HG03571 (cell line): ENCODE measurements around the gene AMOTL1.

Source experiments
- ATAC-seq: cut with Tn5 transposase; IDR thresholded peaks from one replicate; pipeline ENCODE4 v1.9.1; 2021; ENCODE audit not compliant: unreplicated experiment

The AMOTL1 gene

DNA sequence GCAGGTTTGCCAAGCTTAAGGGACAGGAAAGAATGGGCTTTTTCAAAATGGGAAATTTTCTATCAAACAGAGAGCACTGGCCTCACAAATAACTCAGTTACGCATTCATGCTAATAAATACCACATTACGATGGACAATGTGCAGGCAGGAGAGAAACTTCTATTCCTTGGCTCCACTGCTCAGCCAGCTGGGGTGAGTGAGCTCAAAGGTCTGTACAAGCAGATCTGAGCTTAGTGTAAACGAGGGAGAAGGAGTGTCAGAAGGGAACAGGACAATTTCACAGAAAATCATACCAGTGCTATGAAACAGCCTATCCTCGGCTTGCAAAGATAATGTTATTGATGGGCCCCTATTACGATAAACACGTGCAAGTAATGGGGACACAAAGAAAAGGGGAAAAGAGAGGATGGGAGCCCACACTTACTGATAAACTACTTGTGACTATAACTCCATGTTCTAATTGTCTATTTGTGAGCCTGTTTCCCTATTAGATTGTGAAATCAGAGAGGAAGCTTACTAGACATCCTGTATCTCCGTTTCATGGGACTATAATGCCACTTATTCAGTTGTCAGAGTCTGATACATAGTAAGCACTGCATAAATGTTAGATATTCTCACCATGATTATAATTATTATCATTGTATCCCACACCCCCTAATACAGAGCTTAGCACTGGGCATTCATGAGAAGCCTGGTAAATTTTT, 46.3 kb downstream of the AMOTL1 start:
- ATAC-seq: no peak

DNA sequence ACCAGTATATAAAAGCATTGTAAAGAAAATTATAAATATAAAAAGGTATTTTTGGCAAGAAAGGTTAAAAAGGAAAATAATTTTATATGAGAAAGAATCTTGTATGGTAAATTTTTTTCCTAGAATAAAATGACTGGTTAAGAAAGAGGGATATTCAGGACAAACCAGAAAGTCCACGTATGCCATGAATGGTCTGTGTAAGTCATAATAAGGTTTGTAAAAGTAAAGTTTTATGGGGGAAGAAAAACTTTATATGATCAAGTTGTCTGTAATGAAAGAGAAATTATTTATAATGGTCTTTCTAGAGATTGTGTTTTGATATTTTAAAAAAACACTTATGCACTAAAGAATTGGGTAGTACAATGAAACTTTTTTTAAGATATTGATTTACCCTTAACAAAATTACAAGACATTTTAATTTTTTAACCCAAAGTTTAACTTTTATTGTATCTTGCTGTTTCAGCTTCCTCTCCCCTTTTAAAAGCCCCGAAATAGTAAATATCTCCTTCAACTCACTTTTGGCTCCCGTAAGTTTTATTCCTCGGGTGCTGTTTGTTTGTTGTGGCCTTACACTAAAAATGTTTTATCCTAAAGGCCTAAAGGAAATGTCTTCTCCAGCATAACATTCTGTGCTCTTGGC, 47.7 kb downstream of the AMOTL1 start:
- ATAC-seq: no peak

DNA sequence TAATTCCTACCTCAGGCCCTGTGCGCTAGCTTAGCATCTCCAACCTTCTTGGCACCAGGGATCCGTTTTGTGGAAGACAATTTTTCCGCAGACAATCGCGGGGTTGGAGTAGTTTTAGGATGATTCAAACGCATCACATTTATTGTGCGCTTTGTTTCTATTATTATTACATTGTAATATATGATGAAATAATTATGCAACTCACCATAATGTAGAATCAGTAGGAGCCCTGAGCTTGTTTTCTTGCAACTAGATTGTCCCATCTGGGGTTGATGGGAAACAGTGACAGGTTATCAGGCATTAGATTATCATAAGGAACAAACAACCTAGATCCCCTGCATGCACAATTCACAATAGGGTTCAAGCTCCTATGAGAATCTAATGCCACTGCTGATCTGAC, 52.3 kb downstream of the AMOTL1 start:
- no peak for ATAC-seq

DNA sequence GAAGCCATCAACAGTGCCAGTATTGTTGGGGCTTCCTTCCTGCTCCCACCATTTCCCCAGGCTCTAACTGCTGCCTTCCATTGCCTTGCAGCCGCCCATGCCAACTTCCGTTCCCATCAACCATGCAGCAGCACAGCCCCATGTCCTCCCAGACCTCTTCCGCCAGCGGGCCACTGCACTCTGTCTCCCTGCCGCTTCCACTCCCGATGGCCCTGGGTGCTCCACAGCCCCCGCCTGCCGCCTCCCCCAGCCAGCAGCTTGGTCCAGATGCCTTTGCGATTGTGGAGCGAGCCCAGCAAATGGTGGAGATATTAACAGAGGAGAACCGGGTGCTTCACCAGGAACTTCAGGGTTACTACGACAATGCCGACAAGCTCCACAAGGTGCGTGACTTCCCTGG, 53.3 kb downstream of the AMOTL1 start:
- ATAC-seq: no peak

DNA sequence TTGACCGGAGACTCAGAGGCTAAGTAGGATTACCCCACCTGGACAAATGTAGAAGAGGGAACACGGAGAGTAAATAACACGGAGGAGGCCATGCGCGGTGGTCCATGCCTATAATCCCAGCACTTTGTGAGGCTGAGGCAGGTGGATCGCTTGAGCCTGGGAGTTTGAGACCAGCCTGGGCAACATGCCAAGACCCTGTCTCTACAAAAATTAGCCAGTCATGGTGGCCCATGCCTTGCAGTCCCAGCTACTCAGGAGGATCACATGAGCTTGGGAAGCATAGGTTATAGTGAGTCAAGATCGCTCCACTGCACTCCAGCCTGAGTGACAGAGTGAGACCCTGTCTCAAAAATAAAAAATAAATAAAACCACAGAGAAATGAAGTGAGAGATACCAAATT, 53.9 kb downstream of the AMOTL1 start:
- ATAC-seq: no peak

DNA sequence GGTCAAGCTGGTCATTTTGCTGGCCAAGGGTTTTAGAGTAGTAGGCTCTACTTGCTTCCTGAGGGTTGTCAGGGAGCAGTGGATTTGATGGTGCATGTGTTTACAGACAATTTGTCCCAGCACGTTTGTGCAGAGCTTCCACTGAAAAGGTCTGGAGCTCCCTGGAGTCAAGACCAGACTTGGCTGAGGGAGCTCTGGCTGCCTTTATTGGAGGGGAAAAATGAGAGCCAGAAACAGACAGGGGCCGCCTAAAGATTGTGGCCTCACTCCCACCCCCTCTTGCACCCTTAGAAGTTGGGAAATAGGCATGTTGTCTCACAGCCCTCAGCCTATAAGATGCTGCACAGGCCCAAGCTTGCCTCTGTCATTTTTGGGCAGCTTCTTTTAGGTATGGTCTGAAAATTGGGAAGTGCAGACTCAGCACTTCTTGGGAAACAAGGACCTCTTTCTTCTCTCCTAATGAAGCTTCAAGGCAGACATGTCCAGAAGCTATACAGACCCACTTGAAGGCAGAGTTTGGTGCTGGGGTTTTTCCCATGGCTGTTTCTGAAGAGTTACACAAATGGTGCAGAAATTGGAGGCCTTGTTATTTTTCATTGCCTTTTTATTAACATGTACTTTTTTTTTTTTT, 55.1 kb downstream of the AMOTL1 start:
- no peak for ATAC-seq

DNA sequence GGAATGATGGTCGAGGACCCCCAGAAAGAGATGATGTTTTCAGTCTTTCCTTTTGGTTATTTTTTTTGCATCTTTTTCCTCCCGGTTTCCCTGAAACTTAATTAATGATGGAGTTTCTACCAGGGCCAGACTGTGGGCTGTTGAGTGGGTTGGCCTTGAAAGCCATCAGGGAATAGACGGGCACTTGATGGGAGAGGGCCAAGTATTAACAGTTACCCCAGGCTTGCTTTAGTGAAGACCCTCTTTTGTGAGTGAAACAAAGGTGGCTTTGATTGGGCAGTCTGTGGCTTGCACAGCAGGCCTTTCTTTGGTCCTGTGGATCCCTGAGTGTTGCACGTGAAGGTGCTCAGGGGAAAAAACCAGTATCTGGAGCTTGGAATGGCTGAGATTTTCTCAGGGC, 56.9 kb downstream of the AMOTL1 start:
- no peak for ATAC-seq

DNA sequence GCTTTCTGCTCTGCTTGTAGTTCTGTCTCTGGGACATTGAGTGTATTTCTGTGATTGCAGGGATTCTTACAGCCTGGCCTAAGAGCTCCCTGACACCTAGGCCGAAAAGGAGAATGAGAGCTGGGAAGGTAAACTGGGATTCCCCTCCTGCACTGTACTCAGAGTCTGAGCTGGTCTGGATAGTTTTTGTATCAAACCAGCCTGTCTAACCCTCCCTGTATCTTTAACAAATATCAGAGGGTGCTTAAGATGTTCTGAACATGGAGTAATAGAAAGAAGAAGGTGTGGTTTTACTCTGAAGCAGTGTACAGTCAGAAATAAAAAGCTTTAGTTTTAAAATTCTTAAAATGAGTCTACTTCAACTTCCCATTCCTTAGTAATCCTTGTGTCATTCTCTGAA, 57.3 kb downstream of the AMOTL1 start:
- no peak for ATAC-seq

DNA sequence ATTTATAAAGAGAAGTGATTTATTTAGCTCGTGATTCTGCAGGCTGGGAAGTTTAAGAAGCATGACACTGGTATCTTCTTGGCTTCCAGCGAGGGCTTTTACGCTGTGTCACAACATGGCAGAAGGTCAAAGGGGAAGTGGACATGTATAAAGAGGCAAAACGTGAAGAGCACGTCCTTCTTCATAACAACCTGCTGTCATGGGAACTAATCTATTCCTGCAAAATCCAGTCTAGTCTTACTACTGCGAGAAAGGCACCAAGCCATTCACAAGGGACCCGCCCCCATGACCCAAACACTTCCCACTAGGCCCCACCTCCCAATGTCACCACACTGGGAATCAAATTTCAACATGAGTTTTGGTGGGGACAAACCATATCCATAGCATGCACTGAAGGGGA, 58.3 kb downstream of the AMOTL1 start:
- no peak for ATAC-seq

DNA sequence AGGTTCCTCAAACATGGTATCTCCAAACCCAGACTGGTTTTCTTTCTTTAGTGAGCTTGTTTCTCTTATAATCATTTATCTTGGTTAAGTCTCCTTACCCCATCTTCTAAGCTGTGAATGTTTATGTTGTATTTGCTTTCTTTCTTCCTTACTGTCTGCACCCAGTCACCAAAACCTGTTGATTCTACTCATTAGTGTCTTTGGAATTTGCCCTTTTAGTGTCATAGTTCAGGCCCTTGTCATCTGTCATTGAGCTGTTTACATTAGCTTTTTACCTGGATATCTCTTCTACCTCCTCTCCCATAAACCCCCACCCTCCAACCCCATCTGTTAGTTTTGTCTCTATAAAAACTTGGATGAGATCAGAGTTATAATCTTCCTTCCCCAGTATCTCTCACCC, 59.9 kb downstream of the AMOTL1 start:
- ATAC-seq: no peak

DNA sequence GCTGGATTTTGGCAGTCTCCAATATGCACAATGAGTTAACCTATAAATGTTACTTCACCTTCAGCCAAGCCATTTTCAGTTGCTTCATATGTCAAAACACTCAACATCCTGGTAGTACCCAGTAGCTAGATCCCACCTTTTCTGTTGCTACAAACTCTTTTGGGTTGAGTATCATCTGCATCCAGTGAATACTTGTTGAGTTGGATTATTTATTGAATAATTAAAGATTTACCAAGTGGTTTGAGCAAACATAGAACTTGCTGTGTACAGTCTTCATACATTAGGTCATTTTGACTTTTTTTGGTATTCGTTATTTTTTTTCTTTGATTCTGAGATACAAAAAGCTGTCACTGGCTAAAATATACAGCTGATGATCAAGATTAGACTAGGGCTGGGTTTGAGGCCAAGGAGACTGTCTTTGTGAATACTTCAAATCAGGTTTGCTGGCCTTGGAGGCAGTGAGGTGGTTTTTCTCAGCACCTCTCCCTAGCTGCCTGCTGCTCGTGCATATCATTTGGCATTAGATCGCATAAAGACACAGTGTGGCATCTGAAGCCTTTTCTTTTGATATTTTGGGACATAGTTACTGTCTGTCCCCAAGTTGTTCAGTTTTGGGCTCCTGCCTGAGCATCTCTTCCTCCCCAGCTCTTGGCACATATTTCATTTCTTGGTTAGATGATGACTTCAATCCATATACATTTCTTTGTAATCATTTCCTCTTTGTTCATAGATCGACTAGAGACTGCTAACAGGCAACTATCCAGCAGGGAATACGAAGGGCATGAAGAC, 62.8 kb downstream of the AMOTL1 start:
- no peak for ATAC-seq

DNA sequence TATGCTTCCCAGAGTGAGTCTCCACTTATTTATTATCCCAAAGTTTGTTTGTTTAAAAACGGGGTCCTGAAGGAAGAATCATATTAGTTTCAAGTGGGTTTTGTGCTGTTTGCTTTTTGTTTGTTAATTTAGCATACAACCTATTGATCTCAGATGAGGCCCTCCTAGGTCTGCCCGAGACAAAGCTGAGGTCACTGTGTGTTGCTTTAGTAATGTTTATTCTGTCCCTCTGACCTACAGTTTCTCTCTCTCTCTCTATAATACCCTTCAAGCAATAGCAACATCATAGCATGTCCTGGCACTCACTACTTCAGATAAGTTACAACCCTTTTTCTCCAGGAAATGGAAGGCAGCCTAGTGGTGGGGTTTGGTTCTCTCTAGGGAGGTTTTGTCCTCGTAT, 63.4 kb downstream of the AMOTL1 start:
- no peak for ATAC-seq

DNA sequence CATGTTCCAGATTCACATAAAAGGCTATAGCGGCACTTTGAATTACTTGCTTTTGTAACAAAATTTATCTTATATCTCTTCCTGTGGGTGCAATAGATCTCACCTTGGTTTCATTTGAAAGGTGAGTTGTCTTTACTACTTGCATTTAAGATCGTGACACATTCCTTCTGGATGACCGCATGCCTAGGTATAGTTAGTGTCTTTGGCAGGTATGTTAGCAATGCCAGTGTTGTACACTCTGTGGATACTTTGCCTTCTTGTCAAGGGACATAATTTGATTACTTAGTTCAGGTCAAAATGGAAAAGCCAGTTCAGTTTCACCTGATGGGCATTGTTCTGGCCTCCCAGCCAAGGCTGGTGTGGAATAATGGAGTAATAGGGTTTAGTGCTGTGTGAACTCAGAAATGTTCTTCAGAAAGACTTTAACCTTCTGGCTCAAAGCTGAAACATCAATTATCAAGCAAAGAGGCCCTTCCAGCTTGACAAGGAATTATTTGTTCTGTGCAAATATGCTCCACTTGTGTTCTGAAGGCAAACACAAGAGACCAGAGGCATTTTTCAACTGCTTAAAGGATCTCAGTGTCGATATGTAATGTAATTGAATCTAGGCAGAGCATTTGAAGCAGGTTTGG, 64.6 kb downstream of the AMOTL1 start:
- ATAC-seq: no peak

DNA sequence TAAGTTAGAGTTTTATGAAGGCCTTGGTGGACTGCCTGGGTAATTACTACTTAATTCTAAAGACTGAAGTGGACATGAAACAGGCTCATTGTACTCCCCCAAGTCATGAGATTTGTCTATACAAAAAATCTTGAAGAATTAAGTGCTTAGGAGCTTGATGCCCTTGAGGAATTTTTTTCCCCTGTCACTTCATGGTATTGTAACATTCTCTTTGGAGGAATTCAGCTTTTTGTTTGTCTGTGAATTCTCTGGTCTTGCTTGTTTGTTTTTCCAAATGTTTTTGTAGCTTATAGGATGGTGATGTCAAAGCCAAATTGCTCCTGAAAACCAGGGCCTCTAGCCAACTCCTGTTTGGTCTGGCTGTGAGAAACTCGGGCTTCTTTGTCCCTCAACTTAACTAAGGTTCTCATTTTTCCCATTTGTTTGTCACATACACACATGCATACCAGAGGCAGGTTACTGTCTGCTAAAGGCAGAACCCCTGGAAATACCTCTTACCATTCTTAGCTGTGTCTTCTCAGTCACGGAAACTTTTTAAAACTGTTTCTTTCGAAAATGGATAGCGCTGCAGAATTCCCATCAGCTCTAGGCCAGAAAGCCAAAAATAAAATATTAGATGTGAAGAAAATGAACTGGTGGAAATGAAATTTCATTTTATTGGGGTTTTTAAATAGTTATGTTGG, 66.9 kb downstream of the AMOTL1 start:
- ATAC-seq: no peak

DNA sequence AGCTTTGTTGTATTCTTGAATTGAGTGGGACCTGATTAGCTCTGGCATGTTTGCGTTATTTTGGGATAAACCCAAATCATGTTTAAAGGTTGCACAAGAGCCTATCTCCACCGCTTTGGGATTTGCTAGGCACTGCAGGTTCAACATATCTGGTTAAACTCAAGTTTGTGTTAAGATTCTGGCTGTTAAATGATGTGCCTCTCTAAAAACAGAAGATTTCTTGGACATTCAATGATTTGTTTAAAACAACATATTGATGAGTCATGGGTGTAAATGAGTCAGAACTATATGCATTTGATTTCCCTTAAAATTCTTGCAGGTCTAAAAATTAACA, 67.4 kb downstream of the AMOTL1 start:
- no peak for ATAC-seq

DNA sequence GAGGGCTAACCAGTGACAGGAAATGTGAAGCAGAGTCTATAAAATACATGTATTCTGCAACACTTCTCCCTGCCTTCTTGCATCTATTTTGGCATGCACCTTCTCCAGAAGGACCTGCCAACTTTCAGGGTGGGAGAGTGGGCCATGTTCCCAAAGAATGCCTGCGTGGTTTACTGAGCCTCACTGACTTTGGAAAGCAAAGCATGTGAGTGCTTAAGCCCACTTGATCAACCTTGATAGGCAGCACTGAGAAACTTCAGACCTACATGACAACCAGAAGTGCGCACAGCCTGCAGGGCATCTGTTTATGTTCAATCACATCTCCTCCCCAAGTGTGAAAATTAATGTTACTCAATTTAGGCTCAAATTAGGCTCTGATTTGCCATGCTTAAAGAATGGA, 69.2 kb downstream of the AMOTL1 start:
- no peak for ATAC-seq

DNA sequence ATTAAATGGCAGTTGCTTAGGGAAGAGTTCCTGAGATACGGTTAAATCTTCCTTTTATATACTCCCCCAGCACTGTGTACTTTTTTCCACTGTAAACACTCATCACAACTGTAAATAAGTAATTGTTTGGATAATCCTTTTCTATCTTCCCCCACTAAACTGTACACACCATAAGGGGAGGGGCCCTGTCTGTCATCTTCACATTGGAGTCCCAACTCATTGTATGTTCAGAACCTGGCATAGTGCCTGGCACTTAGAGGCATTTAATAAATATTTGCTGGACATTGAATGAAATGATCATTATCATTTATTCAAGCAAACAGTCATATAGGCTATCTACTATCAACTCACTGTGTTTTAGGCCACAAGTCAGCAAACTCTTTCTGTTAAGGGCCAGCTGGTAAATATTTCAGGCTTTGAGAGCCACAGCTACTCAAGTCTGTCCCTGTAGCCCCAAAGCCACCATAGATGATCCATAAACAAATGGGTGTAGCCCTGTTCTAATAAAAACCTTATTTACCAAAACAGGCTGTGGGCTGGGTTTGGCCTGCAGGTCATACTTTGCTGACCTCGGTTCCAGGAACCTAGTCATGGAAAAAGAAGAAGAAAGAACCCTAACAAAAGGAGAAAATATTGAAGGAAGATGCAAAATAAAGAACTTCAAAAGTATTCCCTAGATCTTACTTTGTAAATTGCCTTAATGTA, 70.0 kb downstream of the AMOTL1 start:
- no peak for ATAC-seq

DNA sequence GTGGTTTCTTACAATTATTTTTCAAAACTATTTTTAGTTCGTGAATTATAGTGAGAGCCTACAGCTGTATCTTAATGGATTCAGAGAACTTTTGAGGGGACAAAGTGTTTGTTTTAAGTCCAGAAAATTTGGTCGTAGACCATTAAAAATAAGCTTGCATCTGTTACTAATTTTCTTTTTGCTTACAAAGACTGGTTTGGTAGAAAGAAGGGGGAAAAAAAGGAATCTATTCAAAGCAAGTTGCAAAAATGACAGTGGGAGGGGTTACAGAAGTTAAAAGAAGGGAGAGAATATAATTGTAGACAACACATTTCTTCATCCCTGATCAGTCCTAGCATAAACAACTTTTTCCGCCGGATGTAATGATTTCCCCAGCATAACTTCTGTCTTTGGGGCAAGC, 72.1 kb downstream of the AMOTL1 start:
- ATAC-seq: no peak

DNA sequence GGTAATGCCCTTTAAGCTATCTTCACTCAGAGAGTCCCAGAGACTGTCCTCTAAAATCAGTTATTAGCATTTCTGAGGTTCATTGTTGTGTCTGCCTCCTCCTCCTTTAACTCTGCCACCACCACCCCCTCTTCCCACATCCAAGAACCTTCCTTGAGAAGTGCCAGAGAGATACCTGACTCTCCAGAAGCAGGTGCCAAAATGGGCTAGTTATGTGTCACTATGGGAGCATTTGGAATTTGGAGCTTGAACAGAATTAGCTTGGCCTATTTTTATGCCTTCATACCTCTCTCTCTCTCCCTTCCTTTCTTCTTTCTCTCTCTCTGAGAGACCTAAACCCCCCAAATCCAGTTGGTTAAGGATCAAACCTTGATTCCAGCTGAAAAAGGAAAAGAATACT, 75.9 kb downstream of the AMOTL1 start:
- ATAC-seq: no peak

DNA sequence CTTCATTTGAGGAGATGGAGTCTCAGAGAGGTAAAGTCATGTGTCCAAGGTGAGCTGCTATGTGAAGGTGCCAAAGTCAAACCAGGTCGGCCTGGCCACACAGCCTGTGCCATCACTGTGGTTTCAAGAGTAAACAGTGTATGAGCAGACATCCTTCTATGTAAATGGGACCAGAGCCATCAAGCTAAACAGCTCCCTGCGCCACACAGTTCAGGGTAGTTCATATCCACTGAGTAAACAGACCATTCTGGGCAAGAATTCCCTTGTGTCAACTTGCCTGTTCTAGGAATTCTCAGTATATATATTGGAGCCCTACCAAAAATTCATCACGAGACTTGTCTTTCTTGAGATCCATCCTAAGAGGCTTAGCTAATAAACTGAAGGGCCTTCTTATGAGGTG, 77.5 kb downstream of the AMOTL1 start:
- no peak for ATAC-seq
